Astrocyte of the cerebellum (primary cell): ENCODE measurements around the gene RNF20.

Experiments
- DNase-seq: peaks from one replicate; pipeline ENCODE4 v3.0.0-alpha.2; 2011; ENCODE audit warnings: low read depth
- H3K4me3 ChIP-seq: 2 replicates; pipeline ENCODE4 v1.5.1; 2011; ENCODE audit warnings: mild to moderate bottlenecking, low read depth, low read length, moderate library complexity
- in situ Hi-C: cut with HindIII; loops from 2 replicates; pipeline ENCODE4 v1.10.0; 2017; ENCODE audit warnings: low sequenced_read_pairs
- TF ChIP-seq, protein P1 (sequence below): IDR thresholded peaks from 2 replicates; pipeline ENCODE4 v1.5.1; 2012; ENCODE audit warnings: low read length, low read depth, moderate library complexity, mild to moderate bottlenecking; ENCODE audit errors: missing control alignments

The RNF20 gene, protein sequence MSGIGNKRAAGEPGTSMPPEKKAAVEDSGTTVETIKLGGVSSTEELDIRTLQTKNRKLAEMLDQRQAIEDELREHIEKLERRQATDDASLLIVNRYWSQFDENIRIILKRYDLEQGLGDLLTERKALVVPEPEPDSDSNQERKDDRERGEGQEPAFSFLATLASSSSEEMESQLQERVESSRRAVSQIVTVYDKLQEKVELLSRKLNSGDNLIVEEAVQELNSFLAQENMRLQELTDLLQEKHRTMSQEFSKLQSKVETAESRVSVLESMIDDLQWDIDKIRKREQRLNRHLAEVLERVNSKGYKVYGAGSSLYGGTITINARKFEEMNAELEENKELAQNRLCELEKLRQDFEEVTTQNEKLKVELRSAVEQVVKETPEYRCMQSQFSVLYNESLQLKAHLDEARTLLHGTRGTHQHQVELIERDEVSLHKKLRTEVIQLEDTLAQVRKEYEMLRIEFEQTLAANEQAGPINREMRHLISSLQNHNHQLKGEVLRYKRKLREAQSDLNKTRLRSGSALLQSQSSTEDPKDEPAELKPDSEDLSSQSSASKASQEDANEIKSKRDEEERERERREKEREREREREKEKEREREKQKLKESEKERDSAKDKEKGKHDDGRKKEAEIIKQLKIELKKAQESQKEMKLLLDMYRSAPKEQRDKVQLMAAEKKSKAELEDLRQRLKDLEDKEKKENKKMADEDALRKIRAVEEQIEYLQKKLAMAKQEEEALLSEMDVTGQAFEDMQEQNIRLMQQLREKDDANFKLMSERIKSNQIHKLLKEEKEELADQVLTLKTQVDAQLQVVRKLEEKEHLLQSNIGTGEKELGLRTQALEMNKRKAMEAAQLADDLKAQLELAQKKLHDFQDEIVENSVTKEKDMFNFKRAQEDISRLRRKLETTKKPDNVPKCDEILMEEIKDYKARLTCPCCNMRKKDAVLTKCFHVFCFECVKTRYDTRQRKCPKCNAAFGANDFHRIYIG

DNA sequence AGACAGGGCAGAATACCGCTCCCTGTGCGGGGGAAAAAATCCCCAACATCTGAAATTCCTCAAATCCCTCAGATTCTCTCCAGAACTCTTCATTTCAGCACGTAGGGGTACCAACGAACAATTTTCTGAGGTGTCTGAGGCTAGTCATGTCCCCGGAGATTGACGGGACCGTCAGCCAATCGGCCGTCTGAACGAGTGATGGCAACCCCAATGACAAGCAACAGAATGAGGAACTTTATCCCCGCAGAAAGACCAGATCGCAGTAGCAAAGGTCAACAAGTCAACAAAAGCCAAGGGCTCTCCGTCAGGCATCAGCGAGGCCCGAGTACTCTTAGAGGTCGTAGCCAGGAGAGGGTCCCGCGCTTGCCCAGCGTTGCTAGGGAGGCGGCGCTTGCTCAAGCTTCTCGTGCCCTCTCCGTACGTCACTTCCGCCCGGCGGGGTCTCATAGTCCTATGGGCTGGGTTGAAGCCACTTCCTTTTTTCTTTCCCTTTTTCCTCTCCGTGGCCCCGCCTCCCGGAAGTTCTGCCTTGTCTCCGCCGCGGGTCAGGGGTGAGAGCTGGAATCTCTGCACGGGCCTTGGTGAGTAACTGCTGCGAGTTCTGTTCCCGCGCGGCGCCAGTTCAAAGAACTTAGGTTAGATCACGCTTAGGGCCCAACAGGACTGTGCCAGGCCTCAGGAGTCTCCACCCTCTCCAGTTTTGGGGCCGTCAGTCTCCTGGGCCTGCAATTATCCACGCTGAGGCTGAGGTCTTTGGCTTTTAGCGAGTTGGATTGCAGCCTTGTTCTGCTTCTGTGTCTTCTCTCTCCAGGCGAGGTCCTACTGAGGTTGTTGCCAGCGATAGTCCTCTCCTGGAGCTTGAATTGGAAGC is at the start of gene RNF20:
Gene RNF20 (plus strand): TSS at position 520 of the 871 bp plus-strand sequence. CDS start 1,571 bp downstream, outside the sequence.
- DNase-seq = peak; percentile 96
- peak within 1 kb of the TSS; percentile 84 for H3K4me3 ChIP-seq
- in situ Hi-C loops = loop anchor here (5.0 kb wide), 1 partner anchor 66 kb away; no protein-coding TSS in a partner anchor
- TF ChIP-seq, protein P1, sequence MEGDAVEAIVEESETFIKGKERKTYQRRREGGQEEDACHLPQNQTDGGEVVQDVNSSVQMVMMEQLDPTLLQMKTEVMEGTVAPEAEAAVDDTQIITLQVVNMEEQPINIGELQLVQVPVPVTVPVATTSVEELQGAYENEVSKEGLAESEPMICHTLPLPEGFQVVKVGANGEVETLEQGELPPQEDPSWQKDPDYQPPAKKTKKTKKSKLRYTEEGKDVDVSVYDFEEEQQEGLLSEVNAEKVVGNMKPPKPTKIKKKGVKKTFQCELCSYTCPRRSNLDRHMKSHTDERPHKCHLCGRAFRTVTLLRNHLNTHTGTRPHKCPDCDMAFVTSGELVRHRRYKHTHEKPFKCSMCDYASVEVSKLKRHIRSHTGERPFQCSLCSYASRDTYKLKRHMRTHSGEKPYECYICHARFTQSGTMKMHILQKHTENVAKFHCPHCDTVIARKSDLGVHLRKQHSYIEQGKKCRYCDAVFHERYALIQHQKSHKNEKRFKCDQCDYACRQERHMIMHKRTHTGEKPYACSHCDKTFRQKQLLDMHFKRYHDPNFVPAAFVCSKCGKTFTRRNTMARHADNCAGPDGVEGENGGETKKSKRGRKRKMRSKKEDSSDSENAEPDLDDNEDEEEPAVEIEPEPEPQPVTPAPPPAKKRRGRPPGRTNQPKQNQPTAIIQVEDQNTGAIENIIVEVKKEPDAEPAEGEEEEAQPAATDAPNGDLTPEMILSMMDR = no peak

DNA sequence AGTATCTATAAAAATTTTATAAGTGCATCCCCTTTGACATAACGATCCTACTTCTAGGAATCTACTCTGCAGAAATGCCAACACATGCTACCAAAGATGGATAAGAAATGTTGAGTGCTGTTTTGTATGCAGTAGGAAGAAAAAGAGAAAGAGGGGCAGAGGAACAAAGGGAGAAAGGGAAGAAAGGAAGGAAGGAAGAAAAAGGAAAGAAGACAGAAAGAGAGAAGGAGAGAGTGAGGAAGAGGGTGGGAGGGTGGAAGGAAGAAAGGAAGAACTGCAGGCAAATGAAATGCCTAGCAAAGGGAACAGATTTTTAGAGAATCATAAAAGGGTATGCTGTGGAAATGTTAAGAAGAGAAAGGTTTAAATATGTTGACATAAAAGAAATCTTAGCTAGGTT is 49.6 kb upstream of the RNF20 start:
- no peak for DNase-seq
- in situ Hi-C loops = no loop called here
- H3K4me3 ChIP-seq = no peak overlapping the region
- TF ChIP-seq, protein P1 = no peak

DNA sequence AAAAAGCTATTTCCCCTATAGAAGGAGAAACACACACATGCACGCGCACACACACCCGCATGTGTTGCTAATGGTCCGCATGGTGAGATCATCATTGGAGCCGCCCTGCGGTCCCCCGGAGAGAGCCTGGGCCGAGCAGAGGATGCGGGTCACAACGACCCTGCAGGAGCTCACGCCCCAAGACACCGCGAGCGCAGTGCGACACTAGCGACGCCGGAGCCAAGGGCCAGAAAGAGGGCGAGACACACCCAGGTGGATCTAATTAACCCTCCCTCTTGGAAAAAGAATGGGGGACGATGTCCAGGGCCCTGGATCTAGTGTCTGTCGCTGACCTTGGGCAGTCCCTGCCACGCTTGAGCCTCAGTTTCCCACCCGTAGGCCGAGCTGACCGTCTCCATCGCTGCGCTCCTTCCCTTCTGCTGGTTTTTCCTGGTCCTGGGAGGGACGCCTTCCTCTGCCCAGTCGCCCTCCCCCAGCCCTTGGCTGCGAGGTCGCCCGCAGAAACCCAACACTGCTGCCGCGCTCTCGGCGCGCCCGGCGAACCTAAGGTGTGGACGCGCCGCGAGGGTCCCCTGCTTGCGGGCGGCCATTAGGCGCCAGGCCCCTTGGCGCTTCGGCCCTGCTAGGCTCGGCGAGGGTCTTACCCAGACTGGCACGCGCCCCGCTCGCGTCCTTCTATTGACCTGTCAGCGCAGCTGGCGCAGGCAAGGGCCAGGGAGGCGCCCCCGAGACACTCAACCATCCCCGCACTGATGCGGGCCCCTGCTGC is 47.5 kb upstream of the RNF20 start:
- H3K4me3 ChIP-seq = peak overlapping the region; percentile 63
- in situ Hi-C loops = no loop called here
- no peak for DNase-seq
- TF ChIP-seq, protein P1 = no peak

DNA sequence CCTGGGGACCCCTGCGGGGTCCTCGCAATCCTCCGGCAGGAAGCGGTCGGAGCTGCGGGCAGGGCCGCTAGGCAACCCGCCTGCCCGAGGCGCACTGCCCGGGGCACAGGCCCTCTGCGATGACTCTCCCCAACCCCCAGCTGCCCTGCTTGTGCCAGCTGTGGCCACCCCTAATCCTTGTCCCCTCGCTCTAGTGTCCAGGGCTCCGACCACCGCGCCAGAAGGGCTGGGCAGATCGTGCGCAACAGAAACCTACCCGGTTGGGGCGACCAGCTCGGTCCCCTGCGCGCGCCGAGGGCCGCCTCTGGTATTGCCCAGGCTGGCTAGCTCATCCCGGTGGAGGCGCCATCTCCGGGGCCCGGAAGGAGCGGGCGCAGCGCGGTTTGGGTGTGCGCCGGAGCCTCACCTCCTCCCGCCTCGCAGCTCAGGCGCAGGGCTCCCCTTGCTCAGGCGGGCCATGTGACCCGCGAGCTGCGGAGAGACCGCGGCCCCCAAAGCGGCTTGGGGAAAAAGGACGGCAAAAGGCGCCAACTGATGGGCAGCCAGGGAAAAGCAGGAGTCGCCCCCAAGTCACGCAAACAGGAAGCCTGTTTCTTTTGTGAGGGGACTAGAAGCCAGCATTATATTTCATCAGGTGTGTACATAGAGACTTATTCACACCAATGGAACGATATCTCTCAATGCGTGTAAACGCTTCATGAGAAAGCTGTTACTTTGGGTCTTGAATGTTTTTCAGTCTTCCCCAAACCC is 46.8 kb upstream of the RNF20 start:
- no peak for DNase-seq

DNA sequence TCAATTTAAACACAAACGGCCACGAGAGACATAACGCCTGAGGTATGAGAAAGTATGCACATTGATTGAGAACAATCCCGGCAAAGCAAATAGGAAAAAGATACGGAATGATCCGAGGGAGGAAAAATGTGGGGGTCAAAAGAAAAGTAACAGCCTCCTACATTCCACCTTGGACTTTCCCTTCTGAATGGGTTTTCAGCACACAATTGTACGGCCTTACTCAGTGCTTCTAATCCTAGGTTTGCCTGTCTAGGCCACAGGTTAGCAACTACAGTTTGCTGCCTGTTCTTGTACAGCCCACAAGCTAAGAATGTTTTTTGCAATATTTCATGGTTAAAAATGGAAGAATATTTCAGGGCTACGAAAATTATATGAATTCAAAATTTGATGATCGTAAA is 46.2 kb upstream of the RNF20 start:
- peak overlapping the region; percentile 63 for H3K4me3 ChIP-seq
- DNase-seq = no peak
- in situ Hi-C loops = no loop called here
- TF ChIP-seq, protein P1 = no peak

More for the DNA sequence above, 46.8 kb upstream of the RNF20 start:
- TF ChIP-seq, protein P1 = peak; percentile 41
- H3K4me3 ChIP-seq = peak overlapping the region; percentile 63
- in situ Hi-C loops = no loop called here
